HL-60/S4 treated with phorbol 12-myristate 13-acetate at 8.2 ng/mL for 4 days and 3 days (cell line): ENCODE measurements around the gene RPL36A.

Experiments used
- in situ Hi-C: fragments of 300-500 bp; cut with MboI; formaldehyde crosslinking; loops from 2 replicates; pipeline ENCODE4 v1.15.0; 2022; ENCODE audit warnings: low sequenced_read_pairs

RPL36A gene

DNA sequence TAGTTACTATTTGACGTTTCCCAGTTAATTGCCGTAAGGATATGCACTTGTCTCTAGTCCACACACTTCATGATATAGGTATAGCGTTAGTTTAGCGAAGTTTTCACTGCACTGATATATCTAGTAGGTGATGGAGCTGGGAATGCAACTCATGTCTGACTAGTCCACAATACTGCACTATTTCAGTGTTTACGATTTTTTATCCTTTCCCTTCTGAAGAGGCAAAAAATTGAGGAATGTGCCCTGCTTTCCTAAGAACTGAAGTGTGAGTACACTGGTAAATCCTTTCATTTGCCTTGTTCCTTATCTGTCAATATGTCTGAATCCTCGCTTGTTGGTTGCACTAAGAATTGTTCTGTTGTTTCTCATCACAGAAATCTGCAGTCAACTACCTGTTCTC lies 1.0 kb downstream of the RPL36A start:
- in situ Hi-C loops = no loop called here

DNA sequence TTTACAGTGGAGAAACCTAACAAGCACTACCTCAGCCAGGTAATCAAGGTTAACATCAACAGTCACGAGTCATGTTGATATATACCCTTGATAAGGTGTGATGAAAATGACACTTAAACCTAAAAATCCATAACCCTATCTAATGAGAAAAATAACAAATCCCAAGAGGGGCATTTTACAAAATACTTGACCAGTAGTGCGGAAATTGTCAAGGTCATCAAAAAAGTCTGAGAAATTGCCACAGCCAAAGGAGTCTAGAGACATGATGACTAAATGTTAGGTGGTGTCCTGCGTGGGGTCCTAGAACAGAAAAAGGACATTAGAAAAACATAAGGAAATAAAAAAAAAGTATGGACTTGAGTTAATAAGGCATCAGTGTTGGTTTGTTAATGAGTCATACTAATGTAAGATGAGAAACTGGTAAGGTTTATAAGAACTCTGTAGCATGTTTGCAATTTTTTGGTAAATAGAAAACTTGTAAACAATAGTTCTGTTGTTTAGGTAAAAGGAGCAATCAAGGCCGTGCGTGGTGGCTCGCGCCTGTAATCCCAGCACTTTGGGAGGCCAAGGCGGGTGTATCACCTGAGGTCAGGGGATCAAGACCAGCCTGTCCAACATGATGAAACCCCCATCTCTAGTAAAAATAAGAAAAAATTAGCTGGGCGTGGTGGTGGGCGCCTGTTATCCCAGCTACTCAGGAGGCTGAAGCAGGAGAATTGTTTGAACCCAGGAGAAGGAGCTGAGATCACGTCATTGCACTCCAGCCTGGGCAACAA lies 2.9 kb downstream of the RPL36A start:
- in situ Hi-C loops = no loop called here

DNA sequence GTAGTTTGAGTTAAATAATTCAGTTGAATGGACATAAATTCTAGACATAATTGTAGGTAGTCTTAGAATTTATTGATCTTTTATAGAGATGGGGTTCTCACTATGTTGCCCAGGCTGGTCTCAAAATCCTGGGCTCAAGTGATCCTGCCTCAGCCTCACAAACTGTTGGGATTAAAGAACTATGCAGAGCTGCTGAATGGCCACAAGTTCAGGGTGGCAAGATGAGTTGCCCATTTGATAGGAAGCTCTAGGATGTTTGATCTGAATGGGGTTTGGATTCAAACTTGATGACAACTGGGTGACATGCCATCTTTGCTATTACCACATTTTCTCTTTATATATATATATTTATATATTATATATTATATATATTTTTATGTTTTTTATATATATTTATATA lies 3.6 kb downstream of the RPL36A start:
- in situ Hi-C loops = no loop called here

DNA sequence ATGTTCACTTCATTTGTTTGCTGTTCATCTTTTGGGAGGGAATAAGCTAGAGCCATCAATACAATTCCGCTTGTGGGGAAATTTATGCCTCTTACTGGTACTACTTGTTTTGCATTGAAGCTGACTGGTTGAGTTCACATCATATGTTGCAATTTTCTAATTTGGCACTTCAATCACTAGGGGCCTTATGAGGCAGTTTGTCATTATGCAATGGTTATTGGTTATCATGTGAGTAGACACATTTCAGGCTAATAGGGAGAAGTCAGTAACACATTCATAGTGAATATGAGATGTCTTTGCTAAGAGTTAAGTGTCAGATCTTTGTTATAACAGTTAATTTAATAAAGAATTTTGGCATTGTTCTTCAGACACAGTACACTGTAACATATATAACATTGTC lies 5.0 kb downstream of the RPL36A start:
- in situ Hi-C loops = no loop called here

DNA sequence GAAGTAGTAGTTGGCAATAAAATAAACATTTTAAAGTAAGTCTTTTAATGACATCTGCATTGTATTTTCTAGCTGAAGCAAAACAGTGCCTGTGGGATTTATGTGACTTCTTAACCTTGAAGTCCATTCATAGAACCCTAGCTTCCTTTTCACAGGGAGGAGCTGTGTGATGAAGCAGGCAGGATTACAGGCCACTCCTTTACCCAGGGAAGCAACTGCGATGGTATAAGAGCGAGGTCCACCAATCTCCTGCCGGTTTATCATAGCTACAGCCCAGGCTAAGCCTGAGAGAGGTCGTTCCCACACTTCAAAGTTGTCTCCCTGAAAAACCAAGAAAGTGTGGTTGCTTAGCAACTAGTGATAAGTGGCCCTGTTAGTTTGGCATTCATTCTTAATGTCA lies 7.0 kb downstream of the RPL36A start:
- in situ Hi-C loops = no loop called here

DNA sequence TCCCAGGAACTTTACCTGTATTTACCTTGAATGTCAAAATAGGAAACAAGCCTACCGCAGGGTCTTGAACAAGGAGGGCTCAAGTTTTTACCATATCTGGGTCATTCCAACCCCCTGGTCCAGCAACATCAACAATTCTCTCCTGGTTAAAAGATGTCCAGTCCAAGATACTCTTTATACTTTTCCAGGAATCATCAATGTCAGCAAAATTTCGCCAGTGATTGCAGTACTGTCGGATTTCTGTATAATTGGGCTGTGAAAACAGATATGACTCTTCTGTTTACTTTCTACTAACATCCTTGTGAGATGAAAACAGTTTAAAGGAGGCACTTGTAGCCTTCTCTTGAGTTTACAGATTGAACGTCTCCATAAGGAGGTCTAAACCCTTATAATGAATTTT lies 7.9 kb downstream of the RPL36A start:
- in situ Hi-C loops = no loop called here

DNA sequence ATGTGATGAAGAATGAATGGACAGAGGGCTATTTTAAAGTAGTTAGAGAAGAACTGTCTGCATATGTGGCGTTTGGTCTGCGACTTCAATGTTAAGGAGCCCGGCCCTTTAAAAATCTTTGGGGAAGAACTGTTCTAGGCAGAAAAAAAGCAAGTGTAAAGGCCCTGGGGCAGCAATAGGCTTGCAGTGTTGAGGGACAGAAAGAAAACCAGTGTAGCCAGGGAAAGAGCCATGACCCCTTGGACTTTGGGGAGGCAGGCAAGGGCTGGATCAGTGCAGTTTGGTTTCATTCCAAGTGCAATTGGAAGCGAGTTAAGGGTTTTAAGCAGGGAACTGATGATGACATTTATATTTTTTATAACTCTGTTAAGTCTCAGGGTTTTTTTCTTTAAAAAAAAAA lies 9.0 kb downstream of the RPL36A start:
- in situ Hi-C loops = no loop called here

DNA sequence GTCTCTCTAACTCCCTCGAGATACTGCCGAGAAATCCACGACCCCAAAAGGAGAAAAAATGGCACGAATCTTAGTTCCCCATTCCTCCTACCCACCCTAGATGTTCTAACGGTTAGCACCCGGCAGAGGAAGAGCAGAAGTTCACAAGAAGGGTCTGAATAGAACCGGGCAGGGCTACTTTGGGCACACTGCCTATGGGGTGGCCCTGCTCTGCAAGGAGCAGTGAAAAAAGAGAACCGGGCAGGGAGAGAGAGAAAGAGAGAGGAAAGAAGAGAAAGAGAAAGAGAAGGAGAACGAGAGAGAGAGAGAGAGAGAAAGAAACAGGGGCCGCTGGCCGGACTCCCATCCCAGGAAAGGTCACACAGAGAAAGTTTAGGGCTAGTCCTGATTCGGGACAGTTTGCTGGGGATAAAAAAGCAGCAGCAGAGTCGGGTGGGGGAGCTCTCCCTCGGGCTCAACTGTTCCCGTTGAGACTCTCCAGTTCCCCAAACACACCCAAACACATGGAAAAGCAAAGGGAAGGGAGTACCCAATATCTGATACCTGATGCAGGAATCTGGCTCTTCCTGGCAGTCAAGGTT lies 16.4 kb downstream of the RPL36A start:
- in situ Hi-C loops = no loop called here

DNA sequence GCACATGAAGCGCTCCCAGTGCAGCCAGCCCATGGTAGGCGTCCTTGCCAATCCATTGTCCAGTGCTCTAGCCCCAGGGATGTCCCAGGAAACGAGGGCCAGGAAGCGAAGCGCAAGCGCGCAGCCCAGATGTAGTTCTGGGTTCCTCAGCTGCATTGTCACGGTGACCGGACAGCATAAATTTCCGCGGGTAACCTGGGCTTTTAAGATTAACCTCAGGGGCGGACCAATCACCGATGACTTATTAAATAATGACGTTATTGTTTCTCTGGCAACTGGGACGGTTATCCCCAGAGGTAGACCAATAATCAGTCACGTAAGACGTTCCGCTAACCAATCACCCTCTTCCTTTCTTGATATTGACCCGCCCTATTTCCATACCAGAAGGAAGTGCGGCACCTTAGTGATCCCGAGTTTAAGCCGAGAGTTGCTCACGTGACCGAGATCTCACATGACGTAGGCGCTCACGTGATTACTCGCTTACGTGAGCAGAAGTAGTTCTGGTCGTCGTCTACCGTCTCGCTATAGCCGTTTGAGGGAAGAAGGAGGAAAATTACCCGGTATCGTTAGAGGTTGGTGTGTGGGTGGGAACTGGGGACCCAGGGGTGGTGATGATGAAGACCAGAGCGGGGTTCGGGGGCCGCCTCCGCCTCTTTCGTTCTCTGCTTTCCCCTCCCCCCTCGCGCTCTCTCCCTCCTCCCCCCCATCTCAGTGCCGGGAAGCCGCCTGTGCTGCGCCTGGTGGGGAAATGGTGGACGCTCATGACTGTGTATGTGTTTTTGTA lies 17.1 kb downstream of the RPL36A start, which contains the start of the genes GLA and HNRNPH2:
TSS of gene GLA (minus strand) at position 178 of the 784 bp plus-strand sequence. CDS start at position 156, 22 bp downstream.
TSS of gene HNRNPH2 (plus strand) at position 475 of the 784 bp plus-strand sequence. CDS start 3,767 bp downstream, outside the sequence.
- in situ Hi-C loops = no loop called here

DNA sequence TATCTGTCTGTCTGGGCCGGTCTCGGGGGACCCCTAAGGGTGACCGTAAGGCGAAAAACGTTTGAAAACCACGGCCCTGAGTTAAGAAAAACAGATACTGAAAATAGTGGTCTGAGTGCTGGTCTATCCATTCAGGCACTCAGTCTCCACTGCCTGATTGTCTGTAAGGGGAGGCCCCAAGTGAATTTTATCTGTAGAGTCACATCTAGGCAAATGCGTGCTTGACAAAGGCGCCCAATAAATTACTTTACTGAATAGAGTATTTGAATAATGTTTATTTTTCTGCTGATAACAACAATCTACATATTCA lies 17.7 kb downstream of the RPL36A start:
- in situ Hi-C loops = no loop called here

DNA sequence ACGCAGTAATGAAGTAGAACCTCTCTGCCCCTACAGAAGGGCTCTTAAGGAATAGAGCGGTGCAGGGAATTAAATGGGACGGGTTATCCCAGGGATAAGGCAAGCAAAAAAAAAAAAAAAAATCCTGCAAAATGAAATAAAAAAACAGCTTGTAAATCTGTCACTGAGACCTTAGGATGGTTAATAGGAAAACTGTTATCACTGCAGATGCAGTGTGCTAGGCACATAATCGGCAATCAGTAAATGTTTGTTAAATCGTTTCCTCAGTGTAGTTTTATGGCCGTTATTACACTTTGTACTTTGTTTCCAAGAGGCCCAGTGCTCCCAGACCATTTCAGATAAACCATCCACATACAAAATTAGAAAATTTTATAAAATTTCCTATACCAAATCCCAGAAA lies 18.2 kb downstream of the RPL36A start:
- in situ Hi-C loops = no loop called here

DNA sequence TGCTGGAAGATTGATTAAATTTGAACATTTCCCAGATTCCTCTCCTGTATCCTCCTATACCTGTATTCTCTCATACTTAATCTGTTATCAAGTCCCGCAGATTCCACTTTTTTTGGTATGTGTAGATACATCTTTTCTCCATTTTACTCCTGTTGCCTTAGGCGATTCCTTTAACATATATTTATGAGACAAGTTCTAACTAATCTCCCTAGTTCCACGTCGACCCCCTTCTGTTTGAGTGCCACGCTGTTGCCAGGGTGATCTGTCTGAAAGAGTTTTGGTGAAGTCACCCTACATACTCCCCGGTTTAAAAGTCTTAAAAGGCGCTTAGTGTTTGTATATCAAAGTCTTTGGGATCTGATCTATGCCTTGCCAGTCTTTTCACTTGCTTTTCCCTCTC lies 19.6 kb downstream of the RPL36A start:
- in situ Hi-C loops = no loop called here

DNA sequence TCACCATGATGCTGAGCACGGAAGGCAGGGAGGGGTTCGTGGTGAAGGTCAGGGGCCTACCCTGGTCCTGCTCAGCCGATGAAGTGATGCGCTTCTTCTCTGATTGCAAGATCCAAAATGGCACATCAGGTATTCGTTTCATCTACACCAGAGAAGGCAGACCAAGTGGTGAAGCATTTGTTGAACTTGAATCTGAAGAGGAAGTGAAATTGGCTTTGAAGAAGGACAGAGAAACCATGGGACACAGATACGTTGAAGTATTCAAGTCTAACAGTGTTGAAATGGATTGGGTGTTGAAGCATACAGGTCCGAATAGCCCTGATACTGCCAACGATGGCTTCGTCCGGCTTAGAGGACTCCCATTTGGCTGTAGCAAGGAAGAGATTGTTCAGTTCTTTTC lies 21.2 kb downstream of the RPL36A start:
- in situ Hi-C loops = no loop called here

DNA sequence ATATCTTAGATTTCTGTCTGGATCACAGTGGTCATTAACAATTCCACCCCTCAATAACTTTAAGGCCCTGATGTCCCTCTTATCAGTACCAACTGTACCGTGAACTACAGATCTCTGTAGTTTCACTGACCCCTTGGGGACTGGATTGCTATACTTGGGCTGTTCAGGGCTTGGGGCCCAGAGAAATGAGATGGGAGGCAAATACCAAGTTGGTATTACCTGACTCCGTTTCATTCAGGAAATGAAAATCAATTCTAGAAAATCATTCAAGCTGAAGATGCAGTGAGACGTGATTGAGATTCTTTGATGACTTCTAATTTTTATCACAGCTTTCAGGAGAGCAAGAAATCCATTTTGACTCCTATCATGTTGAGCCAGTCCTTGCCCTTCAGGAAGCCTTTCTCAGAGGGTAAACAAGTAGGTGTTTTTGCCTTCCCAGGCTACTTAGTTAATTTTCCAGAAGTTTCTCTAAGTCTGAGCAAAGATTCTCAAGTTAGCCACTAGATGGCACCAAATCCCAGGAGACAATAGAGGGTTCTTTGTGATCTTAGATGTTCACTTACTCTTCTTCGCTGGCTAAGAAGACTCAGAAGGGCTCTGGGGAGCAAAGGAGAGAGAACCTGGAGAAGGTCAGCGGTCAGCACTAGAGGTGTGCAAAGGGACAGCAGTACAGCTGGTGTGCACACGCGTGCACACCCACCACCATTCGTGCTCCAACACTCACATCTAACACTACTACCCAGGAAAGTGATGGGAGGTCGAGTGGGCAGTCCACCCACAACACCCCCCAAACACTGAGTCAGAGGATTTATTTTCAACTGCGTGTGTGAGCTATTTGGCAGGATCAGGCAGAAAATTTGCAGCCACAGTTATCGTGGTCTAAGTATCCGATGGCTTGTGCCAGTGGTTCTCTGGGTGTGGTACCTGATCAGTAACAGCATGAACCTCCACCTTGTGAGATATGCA lies 24.7 kb downstream of the RPL36A start:
- in situ Hi-C loops = no loop called here

DNA sequence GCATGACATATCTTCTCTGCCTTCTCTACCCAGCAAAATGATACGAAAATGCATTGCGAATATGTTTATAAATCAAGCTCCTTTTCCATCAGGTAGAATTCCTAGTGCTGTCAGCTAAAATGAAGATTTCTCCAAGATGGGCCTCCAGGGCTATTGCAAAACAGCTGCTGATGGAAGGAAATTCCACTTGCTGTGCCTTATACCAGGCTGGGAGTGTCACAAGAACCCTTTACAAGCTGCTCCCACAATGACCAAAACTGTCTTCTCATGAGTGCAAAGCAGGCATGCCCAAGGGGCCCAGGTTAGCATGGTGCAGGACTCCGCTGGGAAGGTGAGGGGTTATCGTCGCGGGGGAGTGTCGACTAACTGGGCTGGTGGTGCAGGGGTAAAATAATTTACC lies 25.9 kb downstream of the RPL36A start:
- in situ Hi-C loops = no loop called here

DNA sequence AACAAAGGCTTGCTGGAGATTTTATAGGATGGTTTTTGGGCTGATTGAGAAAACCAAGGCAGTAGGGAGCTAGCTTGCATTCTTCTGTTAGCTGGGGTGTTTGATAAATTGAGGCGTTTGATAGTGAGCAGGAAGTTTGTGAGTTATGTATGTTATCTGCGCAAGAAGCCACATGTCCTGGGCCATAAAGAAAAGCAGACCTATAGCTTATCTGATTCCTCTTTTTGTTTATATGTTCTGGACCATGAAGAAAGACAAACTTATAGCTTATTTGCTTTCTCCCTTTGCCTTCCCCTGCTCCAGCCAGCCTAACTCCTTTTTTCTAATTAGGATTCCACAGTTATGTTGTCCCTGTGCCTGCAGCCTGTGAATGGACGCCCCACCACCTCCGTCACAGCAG lies 26.4 kb downstream of the RPL36A start:
- in situ Hi-C loops = no loop called here

DNA sequence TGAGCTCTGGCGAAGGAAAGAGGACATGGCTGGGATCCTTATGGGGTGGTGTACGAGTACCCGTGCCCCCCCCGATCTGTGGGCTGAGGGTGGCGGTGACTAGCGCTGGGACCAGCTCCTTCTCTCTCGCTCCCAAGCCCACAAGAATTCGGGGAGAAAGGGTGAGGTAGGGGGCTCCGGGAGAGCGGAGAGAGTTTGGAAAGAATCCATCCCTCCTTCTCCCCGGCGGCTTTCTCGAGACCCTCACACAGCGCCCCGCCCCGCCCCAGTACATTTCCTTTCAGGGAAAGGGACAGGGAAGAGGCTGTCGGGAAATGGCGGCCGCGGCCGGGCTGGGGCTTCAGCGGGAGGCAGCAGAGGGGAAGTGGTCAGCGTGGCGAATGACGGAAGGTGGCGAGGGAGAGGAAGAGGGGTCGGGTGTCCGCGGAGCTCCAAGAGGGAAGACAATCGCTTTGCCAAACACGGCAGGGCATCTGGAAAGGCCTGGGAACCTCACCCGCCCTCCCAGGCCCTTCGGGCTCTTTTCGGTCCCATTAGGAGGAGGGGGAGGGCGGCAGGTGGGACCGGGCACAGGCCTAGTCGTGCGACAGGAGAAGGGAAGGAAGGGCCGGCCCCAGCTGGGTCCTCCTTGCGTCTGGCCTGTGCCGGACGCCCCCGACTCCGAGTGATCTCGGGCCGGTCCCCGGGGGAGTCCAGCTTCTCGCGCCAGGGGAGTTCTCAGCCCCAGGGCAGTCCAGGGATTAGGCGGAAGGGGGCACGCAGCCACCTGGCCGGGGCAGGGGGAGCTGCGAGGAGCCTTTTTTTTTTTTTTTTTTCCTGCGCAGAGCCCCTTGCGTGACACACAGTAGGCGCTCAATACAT lies 27.4 kb downstream of the RPL36A start:
- in situ Hi-C loops = no loop called here

DNA sequence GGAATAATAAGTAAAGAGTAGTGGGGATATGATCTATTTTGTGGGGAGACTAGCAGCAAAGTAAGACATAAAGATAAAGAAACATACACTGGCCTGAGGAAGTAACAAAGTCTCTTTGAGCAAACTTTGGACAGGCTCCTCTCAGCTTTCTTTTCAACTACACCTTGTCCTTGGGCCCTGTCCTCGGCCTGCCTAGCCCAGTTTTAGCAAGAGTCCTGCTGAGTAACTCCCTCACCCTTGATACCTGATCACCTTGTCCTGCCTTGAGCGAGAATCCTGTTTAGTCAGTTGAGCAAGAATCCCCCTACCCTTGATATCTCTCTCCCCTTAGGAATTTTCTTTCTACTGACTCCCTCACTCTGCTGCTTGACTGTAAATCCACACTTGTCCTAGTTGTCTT lies 28.7 kb downstream of the RPL36A start:
- in situ Hi-C loops = no loop called here

DNA sequence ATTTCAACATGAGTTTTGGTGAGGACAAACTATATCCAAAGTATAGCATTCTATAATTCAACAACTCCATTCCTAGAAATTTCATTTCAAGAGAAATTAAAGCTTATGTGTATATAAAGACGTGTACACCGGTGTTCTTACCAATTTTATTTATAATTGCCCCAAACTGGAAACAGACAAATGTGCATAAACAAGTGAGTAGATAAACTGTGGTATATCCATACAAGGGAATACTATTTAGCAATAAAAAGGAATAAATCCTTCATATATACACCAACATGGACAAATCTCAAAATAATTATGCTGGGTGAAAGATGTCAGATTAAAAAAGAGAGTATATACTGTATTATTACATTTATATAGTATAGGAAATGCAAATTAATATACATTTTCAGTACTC lies 37.1 kb downstream of the RPL36A start:
- in situ Hi-C loops = no loop called here

DNA sequence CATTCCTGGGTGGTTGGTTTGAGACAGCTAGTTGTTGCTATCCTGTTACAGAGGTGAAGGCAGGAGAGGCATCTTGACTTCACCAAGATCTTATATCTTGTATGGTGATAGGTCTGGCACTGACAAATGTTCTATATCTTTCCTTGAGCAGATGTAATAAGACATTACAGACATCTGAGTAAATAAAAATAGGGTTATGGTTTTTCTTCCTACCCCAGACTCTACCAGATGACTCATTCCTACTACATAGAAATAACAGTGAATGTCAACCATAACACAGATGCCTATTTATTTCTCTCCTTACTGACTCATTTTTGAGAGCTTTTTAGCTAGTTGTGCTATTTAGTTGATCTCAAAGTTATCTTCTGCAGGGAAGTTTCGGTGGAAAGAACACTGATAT lies 39.1 kb downstream of the RPL36A start:
- in situ Hi-C loops = no loop called here
